ENCODE data around the gene VRK1. TPM values are rescaled to one million over a fixed set of nuclear protein-coding genes. Genes with fewer than 3 reads are reported as not detected.

VRK1 gene
- total and polyA plus RNA-seq, 2 of the 8 experiments (the other 6 are each of a cell fraction or from before 2014, with no cell fraction given), result 24.2 to 64.8 TPM

GRCh38 chr14:96888158-96888557, 91.0 kb downstream of the VRK1 start:
- H2AFZ ChIP-seq (ENCODE audit: low read length), result no peak overlapping the region
- no peak overlapping the region for H2BK15ac ChIP-seq (ENCODE audit: low read length)
- no peaks in the 10 kb centered on the region for H3K36me3 ChIP-seq (ENCODE audit: control insufficient read depth in 2 of 4, insufficient read depth in 4 of 4, low read length in 3 of 4)
- H3K23me2 ChIP-seq (ENCODE audit: low read depth, low read length), result no peaks in the 10 kb centered on the region
- H2AK5ac ChIP-seq (ENCODE audit: low read depth, low read length), result no peak overlapping the region
- H3K79me1 ChIP-seq (ENCODE audit: low read depth, low read length), result no peaks in the 10 kb centered on the region
- no peak overlapping the region for H3K23ac ChIP-seq (ENCODE audit: insufficient read length)
- H3K27me3 ChIP-seq (replicated peaks in 1 of 4; ENCODE audit: control insufficient read depth in 3 of 4, extremely low read depth in 1 of 4, insufficient read depth in 3 of 4, low read length in 3 of 4), result no peaks in the 10 kb centered on the region
- no peak overlapping the region for H3K27ac ChIP-seq (ENCODE audit: low read depth, low read length)
- no peak overlapping the region for H3K4ac ChIP-seq (replicated peaks; ENCODE audit: insufficient read length, low read depth, low read length)
- FAIRE-seq, result no peak
- no peak overlapping the region for H3K4me2 ChIP-seq (ENCODE audit: insufficient read depth in 1 of 2, low read depth in 2 of 2, low read length in 2 of 2)
- WGBS, 2 experiments (ENCODE audit: extremely low coverage in 1 of 2, insufficient coverage in 1 of 2, insufficient read length in 1 of 2, insufficient replicate concordance in 2 of 2, low coverage in 1 of 2, low lambda C conversion rate in 2 of 2, missing lambda C conversion rate in 1 of 2), result 93% methylated on average over 1 of the region's 1 CpG; no CpG with 5 or more reads in 1 of the 2 experiments
- no peak overlapping the region for H2BK12ac ChIP-seq (ENCODE audit: low read depth, low read length)
- ChIA-PET CTCF (ENCODE audit: partially characterized antibody) (interaction anchor here (1.1 kb wide), 1 partner anchor 14 kb away, joined by 3 read pairs; no protein-coding TSS in a partner anchor), POLR2A (ENCODE audit: partially characterized antibody) (interaction anchor here (1.5 kb wide), 1 partner anchor 10 kb away, joined by 3 read pairs; no protein-coding TSS in a partner anchor)
- no peaks in the 10 kb centered on the region for H3K9me3 ChIP-seq (ENCODE audit: insufficient read depth in 2 of 2, low read depth in 1 of 2, low read length in 1 of 2)
- H3K18ac ChIP-seq (ENCODE audit: extremely low read depth, low read length), result no peak overlapping the region
- H2BK120ac ChIP-seq (replicated peaks; ENCODE audit: low read depth, low read length), result no peak overlapping the region
- H3K4me3 ChIP-seq (ENCODE audit: extremely low read depth in 1 of 4, insufficient read depth in 2 of 4, low read depth in 3 of 4, low read length in 4 of 4), result no peak overlapping the region
- no peak overlapping the region for H3K9ac ChIP-seq (replicated peaks in 1 of 4; ENCODE audit: extremely low read depth in 1 of 4, low read depth in 3 of 4, low read length in 3 of 4)
- H3K56ac ChIP-seq (replicated peaks; ENCODE audit: insufficient read length, low read depth, low read length), result no peak overlapping the region
- no peak overlapping the region for H2BK20ac ChIP-seq (ENCODE audit: low read length)
- H3K79me2 ChIP-seq (ENCODE audit: control insufficient read depth in 1 of 2, insufficient read depth in 2 of 2, low read length in 2 of 2), result no peaks in the 10 kb centered on the region
- H3K14ac ChIP-seq (ENCODE audit: insufficient read length), result no peak overlapping the region
- H4K8ac ChIP-seq (ENCODE audit: extremely low read depth, insufficient read depth, low read length), result no peak overlapping the region
- H4K91ac ChIP-seq (replicated peaks; ENCODE audit: insufficient read length, low read length), result no peak overlapping the region
- DNase-seq (ENCODE audit: low read depth in 1 of 2, low spot score in 2 of 2), result no peak
- peaks cover 0 to 6% (median 3%) of the 10 kb centered on the region in 4 experiments; a peak in 4 of 7 replicates for H3K4me1 ChIP-seq (replicated peaks in 1 of 4; ENCODE audit: control insufficient read depth in 3 of 4, insufficient read depth in 4 of 4, low read length in 3 of 4)
- no peaks in the 10 kb centered on the region for H4K20me1 ChIP-seq (replicated peaks in 1 of 2; ENCODE audit: control insufficient read depth in 1 of 2, insufficient read depth in 2 of 2, low read length in 2 of 2)
- no peak overlapping the region for H4K5ac ChIP-seq (ENCODE audit: insufficient read length, low read depth, low read length)
- no peak overlapping the region for H2BK5ac ChIP-seq (ENCODE audit: low read depth, low read length)
- TF ChIP-seq RXRA (IDR thresholded peaks at IDR 0.05; ENCODE audit: insufficient read depth, low read depth, low read length) (no peak), JUND (IDR thresholded peaks at IDR 0.05; ENCODE audit: low read length) (no peak), NANOG (IDR thresholded peaks at IDR 0.05; ENCODE audit: insufficient read depth, low read depth, low read length, poor library complexity, severe bottlenecking) (no peak), YY1 (IDR thresholded peaks at IDR 0.05; ENCODE audit: low read depth, low read length) (no peak), TCF12 (IDR thresholded peaks at IDR 0.05; ENCODE audit: low read depth, low read length) (no peak), TAF1 (IDR thresholded peaks at IDR 0.05; ENCODE audit: low read depth, low read length) (no peak), ATF2 (IDR thresholded peaks at IDR 0.05; ENCODE audit: low read length) (no peak), HDAC6 (IDR thresholded peaks at IDR 0.05; ENCODE audit: low read depth, low read length) (no peak), KDM4A (IDR thresholded peaks at IDR 0.05; ENCODE audit: low read depth, low read length, severe bottlenecking) (no peak), RNF2 (IDR thresholded peaks at IDR 0.05; ENCODE audit: borderline replicate concordance, low read depth, low read length, missing control alignments, poor library complexity, severe bottlenecking) (no peak), USF2 (IDR thresholded peaks at IDR 0.05; ENCODE audit: low read length) (no peak)

Measured in H1 (cell line).